AG09309 (cell line): ENCODE data around the gene TPST1.

Experiments
- DNase-seq: peaks from one replicate; pipeline ENCODE4 v3.0.0-alpha.2; 2010; ENCODE audit warnings: low read depth
- H3K4me3 ChIP-seq: 2 replicates; pipeline ENCODE4 v1.5.1; 2011; ENCODE audit warnings: mild to moderate bottlenecking, low read depth, low read length, moderate library complexity; ENCODE audit not compliant: control insufficient read depth
- TF ChIP-seq, protein P1 (sequence below): IDR thresholded peaks from 2 replicates; pipeline ENCODE4 v1.5.1; 2011; ENCODE audit warnings: mild to moderate bottlenecking, low read depth, low read length, inconsistent platforms; ENCODE audit not compliant: insufficient read depth, control insufficient read depth; ENCODE audit errors: missing control alignments

TPST1 gene

GRCh38 chr7:66247380-66248078 is 42.4 kb downstream of the TPST1 start:
- TF ChIP-seq, protein P1, sequence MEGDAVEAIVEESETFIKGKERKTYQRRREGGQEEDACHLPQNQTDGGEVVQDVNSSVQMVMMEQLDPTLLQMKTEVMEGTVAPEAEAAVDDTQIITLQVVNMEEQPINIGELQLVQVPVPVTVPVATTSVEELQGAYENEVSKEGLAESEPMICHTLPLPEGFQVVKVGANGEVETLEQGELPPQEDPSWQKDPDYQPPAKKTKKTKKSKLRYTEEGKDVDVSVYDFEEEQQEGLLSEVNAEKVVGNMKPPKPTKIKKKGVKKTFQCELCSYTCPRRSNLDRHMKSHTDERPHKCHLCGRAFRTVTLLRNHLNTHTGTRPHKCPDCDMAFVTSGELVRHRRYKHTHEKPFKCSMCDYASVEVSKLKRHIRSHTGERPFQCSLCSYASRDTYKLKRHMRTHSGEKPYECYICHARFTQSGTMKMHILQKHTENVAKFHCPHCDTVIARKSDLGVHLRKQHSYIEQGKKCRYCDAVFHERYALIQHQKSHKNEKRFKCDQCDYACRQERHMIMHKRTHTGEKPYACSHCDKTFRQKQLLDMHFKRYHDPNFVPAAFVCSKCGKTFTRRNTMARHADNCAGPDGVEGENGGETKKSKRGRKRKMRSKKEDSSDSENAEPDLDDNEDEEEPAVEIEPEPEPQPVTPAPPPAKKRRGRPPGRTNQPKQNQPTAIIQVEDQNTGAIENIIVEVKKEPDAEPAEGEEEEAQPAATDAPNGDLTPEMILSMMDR = no peak
- no peak for DNase-seq
- no peak overlapping the region for H3K4me3 ChIP-seq

GRCh38 chr7:66250711-66251110 is 45.6 kb downstream of the TPST1 start:
- no peak overlapping the region for H3K4me3 ChIP-seq
- TF ChIP-seq, protein P1 = no peak
- DNase-seq = peak; percentile 79

- TF ChIP-seq, protein P1 = no peak
- no peak overlapping the region for H3K4me3 ChIP-seq
- DNase-seq = peak; percentile 25
Observed at GRCh38 chr7:66255534-66256100, 50.5 kb downstream of the TPST1 start.

GRCh38 chr7:66256281-66256680 is 51.1 kb downstream of the TPST1 start:
- no peak for DNase-seq
- TF ChIP-seq, protein P1 = no peak
- H3K4me3 ChIP-seq = no peak overlapping the region

DNA sequence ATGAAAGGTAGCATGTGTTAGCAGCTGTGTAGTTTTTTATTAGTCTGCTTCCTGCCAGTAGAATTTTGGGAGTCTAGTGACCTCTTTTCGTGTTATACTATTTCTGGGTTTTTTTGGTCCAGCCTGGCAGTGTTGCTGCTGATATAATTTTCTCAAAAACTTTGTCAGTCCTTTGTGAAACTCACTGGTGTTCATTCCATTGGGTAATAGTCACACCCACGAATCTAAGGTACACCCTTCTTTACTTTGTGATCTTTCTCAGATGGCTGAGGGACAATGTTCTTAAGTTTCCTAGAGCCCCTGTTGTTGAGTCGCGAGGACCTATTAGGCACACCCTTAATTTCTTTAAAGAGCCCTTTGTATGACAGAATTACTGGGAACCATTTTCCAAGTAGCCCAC is 52.3 kb downstream of the TPST1 start:
- no peak for DNase-seq
- TF ChIP-seq, protein P1 = no peak
- no peak overlapping the region for H3K4me3 ChIP-seq

DNA sequence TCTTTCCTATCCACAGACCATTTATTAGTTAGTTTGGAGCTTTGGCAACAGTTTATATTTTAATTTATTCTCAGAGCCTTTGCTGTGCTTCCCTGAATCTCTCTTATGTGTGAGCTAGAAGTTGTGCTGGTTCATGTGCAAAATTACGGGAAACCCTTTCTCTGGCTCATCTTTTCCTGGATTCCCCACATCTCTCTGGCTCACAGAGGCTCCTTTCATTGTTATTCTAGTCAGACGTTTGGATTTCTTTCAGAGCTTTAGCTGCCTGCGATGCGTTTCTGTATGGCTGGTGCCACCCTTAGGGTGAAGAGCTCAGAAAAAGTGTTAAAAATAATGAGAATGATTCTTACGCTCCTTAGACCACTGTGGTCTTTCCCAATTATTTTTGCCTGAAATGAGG is 53.3 kb downstream of the TPST1 start:
- TF ChIP-seq, protein P1 = no peak
- DNase-seq = no peak
- no peak overlapping the region for H3K4me3 ChIP-seq
